ENCODE measurements around the gene KRT36.

GRCh38 chr17:41468346-41468745 lies 21.4 kb downstream of the KRT36 start:
- TF ChIP-seq CTCF (IDR thresholded peaks at IDR 0.05; ENCODE audit: low read length) (no peak), EZH2 (IDR thresholded peaks at IDR 0.05; ENCODE audit: borderline replicate concordance, low read length) (no peak)

Measured in OCI-LY1 (cell line).